ENCODE results near the gene TOMM22. TPM values are rescaled to one million over a fixed set of nuclear protein-coding genes. Genes with fewer than 3 reads are reported as not detected.
"Not testable (repeated sequence)": the region's sequence is repeated elsewhere in the genome, so short reads cannot be mapped to it uniquely, and the experiment has no call there.

The TOMM22 gene
- 63.7 TPM for total RNA-seq

DNA sequence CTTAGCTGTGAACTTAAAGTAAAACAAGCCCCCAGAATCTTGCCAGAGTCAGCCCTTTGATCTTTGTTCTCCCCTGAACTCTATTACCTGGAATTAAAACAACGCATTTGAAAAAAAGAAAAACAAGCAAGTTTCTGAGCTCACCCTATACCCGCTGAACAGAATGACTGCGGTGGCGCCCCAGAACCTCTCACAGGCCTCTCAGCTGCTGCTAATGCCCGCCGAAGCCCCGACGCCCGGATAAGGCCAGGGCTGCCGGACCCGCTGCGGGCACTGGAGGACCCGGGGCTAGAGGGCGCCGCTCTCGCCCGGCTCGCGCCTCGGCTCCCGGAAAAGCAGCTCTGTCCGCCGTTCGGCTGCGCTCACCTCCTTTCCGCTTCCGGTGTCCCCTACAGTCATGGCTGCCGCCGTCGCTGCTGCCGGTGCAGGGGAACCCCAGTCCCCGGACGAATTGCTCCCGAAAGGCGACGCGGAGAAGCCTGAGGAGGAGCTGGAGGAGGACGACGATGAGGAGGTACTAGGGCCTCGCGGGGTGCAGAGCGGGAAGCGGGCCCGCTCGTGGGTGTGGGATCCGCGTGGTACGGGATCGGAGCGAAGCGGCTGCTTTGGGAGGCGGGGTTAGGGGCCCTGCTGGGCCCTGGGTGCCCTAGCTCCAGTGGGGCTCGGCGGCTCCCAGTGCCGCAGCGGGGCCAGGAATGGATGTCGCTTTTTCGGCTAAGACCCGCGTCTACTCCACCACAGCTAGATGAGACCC is at the start of gene TOMM22:
TSS of gene TOMM22 (plus strand) at position 376 of the 754 bp plus-strand sequence. CDS start at position 398, 22 bp downstream.
- Histone ChIP-seq H3K27ac (ENCODE audit: low read depth, low read length) (peak within 1 kb of the TSS; percentile 44), H3K36me3 (ENCODE audit: control insufficient read depth in 3 of 3, insufficient read depth in 3 of 3, low read length in 3 of 3) (peaks cover 26 to 37% (median 35%) of the 10 kb centered on the region in 3 donors), H3K27me3 (ENCODE audit: control insufficient read depth in 3 of 3, insufficient read depth in 3 of 3, low read length in 3 of 3) (no peaks in the 10 kb centered on the region), H3K4me3 (ENCODE audit: low read length in 3 of 3) (peak within 1 kb of the TSS; percentile 89 to 99 (median 99)), H3K9ac (ENCODE audit: low read depth in 1 of 3, low read length in 3 of 3) (peak within 1 kb of the TSS; percentile 93 to 97 (median 94)), H3K9me3 (ENCODE audit: control insufficient read depth in 3 of 3, low read length in 3 of 3) (no peaks in the 10 kb centered on the region), H3K4me1 (ENCODE audit: control insufficient read depth in 3 of 3, insufficient read depth in 3 of 3, low read length in 3 of 3) (peaks cover 7 to 17% (median 11%) of the 10 kb centered on the region in 3 donors)

GRCh38 chr22:38632528-38632927 is 49.2 kb upstream of the TOMM22 start:
- Histone ChIP-seq H3K27me3 (ENCODE audit: control insufficient read depth in 3 of 3, insufficient read depth in 3 of 3, low read length in 3 of 3) (no peaks in the 10 kb centered on the region), H3K9me3 (ENCODE audit: control insufficient read depth in 3 of 3, low read length in 3 of 3) (no peaks in the 10 kb centered on the region), H3K36me3 (ENCODE audit: control insufficient read depth in 3 of 3, insufficient read depth in 3 of 3, low read length in 3 of 3) (no peaks in the 10 kb centered on the region), H3K9ac (ENCODE audit: low read depth in 1 of 3, low read length in 3 of 3) (no peak overlapping the region), H3K27ac (ENCODE audit: low read depth, low read length) (no peak overlapping the region), H3K4me3 (ENCODE audit: low read length in 3 of 3) (no peak overlapping the region), H3K4me1 (ENCODE audit: control insufficient read depth in 3 of 3, insufficient read depth in 3 of 3, low read length in 3 of 3) (no peaks in the 10 kb centered on the region)

DNA sequence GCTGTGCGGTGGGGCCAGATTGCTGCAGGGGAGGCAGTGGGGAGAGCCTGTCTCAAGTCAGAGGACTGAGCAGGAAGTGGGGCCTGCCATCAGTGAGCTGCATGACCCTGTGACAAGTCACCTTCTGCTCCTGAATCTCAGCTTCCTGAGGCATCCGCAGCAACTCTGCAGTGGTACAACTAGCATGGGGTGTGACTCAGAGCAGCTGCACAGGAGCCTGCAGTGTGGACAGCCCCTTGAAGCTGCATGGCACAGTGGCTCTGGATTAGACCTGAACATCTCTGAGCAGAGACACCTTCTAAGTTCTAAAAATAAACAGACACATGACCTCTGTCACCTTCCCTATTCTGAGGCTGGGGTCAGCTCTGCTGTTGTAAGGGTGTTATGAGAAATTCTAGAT is 43.5 kb upstream of the TOMM22 start:
- H3K27me3 ChIP-seq (ENCODE audit: control insufficient read depth in 3 of 3, insufficient read depth in 3 of 3, low read length in 3 of 3) = no peaks in the 10 kb centered on the region
- H3K36me3 ChIP-seq (ENCODE audit: control insufficient read depth in 3 of 3, insufficient read depth in 3 of 3, low read length in 3 of 3) = no peaks in the 10 kb centered on the region
- no peak overlapping the region for H3K9ac ChIP-seq (ENCODE audit: low read depth in 1 of 3, low read length in 3 of 3)
- H3K9me3 ChIP-seq (ENCODE audit: control insufficient read depth in 3 of 3, low read length in 3 of 3) = no peaks in the 10 kb centered on the region
- H3K4me3 ChIP-seq (ENCODE audit: low read length in 3 of 3) = no peak overlapping the region
- no peak overlapping the region for H3K27ac ChIP-seq (ENCODE audit: low read depth, low read length)
- H3K4me1 ChIP-seq (ENCODE audit: control insufficient read depth in 3 of 3, insufficient read depth in 3 of 3, low read length in 3 of 3) = no peaks in the 10 kb centered on the region

- Histone ChIP-seq H3K27me3 (ENCODE audit: control insufficient read depth in 3 of 3, insufficient read depth in 3 of 3, low read length in 3 of 3) (no peaks in the 10 kb centered on the region), H3K27ac (ENCODE audit: low read depth, low read length) (no peak overlapping the region), H3K9me3 (ENCODE audit: control insufficient read depth in 3 of 3, low read length in 3 of 3) (no peaks in the 10 kb centered on the region), H3K36me3 (ENCODE audit: control insufficient read depth in 3 of 3, insufficient read depth in 3 of 3, low read length in 3 of 3) (no peaks in the 10 kb centered on the region), H3K4me3 (ENCODE audit: low read length in 3 of 3) (no peak overlapping the region), H3K4me1 (ENCODE audit: control insufficient read depth in 3 of 3, insufficient read depth in 3 of 3, low read length in 3 of 3) (no peaks in the 10 kb centered on the region), H3K9ac (ENCODE audit: low read depth in 1 of 3, low read length in 3 of 3) (no peak overlapping the region)
These were observed 43.0 kb upstream of the TOMM22 start for GRCh38 chr22:38638728-38639127.

DNA sequence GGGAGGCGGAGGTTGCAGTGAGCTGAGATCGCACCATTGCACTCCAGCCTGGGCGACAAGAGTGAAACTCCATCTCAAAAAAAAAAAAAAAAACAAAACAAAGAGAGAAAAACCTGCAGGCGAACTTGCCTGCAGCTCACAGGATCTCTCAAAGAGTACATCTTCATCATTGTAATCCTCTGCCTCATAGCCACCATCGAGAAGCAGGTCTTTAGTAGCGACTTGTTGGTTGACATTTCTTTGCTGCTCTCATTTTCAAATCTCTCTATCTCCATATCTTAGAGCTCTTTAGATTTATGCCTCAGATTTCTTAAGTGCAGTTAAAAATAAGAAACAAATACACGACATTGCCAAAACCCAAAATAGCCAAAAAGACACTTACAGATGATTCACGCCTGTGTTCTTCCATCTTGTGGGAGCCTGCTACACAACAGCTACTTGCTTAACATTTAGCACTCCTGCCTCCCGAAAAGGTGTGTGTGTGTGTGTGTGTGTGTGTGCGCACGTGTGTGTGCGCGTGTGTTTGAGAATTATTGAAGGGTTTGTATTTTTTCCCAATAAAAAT is 40.2 kb upstream of the TOMM22 start:
- no peaks in the 10 kb centered on the region for H3K36me3 ChIP-seq (ENCODE audit: control insufficient read depth in 3 of 3, insufficient read depth in 3 of 3, low read length in 3 of 3)
- no peak overlapping the region for H3K9ac ChIP-seq (ENCODE audit: low read depth in 1 of 3, low read length in 3 of 3)
- no peaks in the 10 kb centered on the region for H3K9me3 ChIP-seq (ENCODE audit: control insufficient read depth in 3 of 3, low read length in 3 of 3)
- no peaks in the 10 kb centered on the region for H3K27me3 ChIP-seq (ENCODE audit: control insufficient read depth in 3 of 3, insufficient read depth in 3 of 3, low read length in 3 of 3)
- no peaks in the 10 kb centered on the region for H3K4me1 ChIP-seq (ENCODE audit: control insufficient read depth in 3 of 3, insufficient read depth in 3 of 3, low read length in 3 of 3)
- H3K4me3 ChIP-seq (ENCODE audit: low read length in 3 of 3) = no peak overlapping the region
- H3K27ac ChIP-seq (ENCODE audit: low read depth, low read length) = no peak overlapping the region

DNA sequence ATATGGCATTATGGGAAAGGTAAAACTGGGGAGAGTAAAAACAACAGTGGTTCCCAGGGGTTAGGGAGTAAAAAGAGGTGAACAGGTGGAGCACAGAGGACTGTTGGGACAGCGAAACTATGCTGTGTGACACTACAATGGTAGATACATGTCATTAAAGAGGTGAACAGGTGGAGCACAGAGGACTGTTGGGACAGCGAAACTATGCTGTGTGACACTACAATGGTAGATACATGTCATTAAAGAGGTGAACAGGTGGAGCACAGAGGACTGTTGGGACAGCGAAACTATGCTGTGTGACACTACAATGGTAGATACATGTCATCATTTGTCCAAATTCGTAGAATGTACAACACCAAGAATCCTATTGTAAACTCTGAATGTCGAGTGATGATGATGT is 37.5 kb upstream of the TOMM22 start:
- H3K4me1 ChIP-seq (ENCODE audit: control insufficient read depth in 3 of 3, insufficient read depth in 3 of 3, low read length in 3 of 3); H3K27ac ChIP-seq (ENCODE audit: low read depth, low read length); H3K36me3 ChIP-seq (ENCODE audit: control insufficient read depth in 3 of 3, insufficient read depth in 3 of 3, low read length in 3 of 3): not testable (repeated sequence)

GRCh38 chr22:38645430-38645829 is 36.3 kb upstream of the TOMM22 start:
- no peaks in the 10 kb centered on the region for H3K9me3 ChIP-seq (ENCODE audit: control insufficient read depth in 3 of 3, low read length in 3 of 3)
- H3K9ac ChIP-seq (ENCODE audit: low read depth in 1 of 3, low read length in 3 of 3) = no peak overlapping the region
- no peaks in the 10 kb centered on the region for H3K36me3 ChIP-seq (ENCODE audit: control insufficient read depth in 3 of 3, insufficient read depth in 3 of 3, low read length in 3 of 3)
- H3K27me3 ChIP-seq (ENCODE audit: control insufficient read depth in 3 of 3, insufficient read depth in 3 of 3, low read length in 3 of 3) = no peaks in the 10 kb centered on the region
- no peak overlapping the region for H3K27ac ChIP-seq (ENCODE audit: low read depth, low read length)
- no peak overlapping the region for H3K4me3 ChIP-seq (ENCODE audit: low read length in 3 of 3)
- H3K4me1 ChIP-seq (ENCODE audit: control insufficient read depth in 3 of 3, insufficient read depth in 3 of 3, low read length in 3 of 3) = no peaks in the 10 kb centered on the region

More for the DNA sequence above, 37.5 kb upstream of the TOMM22 start:
- not testable (repeated sequence) for H3K27me3 ChIP-seq (ENCODE audit: control insufficient read depth in 3 of 3, insufficient read depth in 3 of 3, low read length in 3 of 3); H3K9ac ChIP-seq (ENCODE audit: low read depth in 1 of 3, low read length in 3 of 3); H3K9me3 ChIP-seq (ENCODE audit: control insufficient read depth in 3 of 3, low read length in 3 of 3); H3K4me3 ChIP-seq (ENCODE audit: low read length in 3 of 3)

- Histone ChIP-seq H3K4me3 (ENCODE audit: low read length in 3 of 3) (no peak overlapping the region), H3K9me3 (ENCODE audit: control insufficient read depth in 3 of 3, low read length in 3 of 3) (no peaks in the 10 kb centered on the region), H3K27ac (ENCODE audit: low read depth, low read length) (no peak overlapping the region), H3K9ac (ENCODE audit: low read depth in 1 of 3, low read length in 3 of 3) (no peak overlapping the region), H3K27me3 (ENCODE audit: control insufficient read depth in 3 of 3, insufficient read depth in 3 of 3, low read length in 3 of 3) (no peaks in the 10 kb centered on the region), H3K36me3 (ENCODE audit: control insufficient read depth in 3 of 3, insufficient read depth in 3 of 3, low read length in 3 of 3) (no peaks in the 10 kb centered on the region), H3K4me1 (ENCODE audit: control insufficient read depth in 3 of 3, insufficient read depth in 3 of 3, low read length in 3 of 3) (no peaks in the 10 kb centered on the region)
These were observed 31.8 kb upstream of the TOMM22 start for GRCh38 chr22:38649841-38650522.

- no peaks in the 10 kb centered on the region for H3K27me3 ChIP-seq (ENCODE audit: control insufficient read depth in 3 of 3, insufficient read depth in 3 of 3, low read length in 3 of 3)
- H3K4me3 ChIP-seq (ENCODE audit: low read length in 3 of 3) = no peak overlapping the region
- no peaks in the 10 kb centered on the region for H3K36me3 ChIP-seq (ENCODE audit: control insufficient read depth in 3 of 3, insufficient read depth in 3 of 3, low read length in 3 of 3)
- no peaks in the 10 kb centered on the region for H3K9me3 ChIP-seq (ENCODE audit: control insufficient read depth in 3 of 3, low read length in 3 of 3)
- peaks cover 13 to 14% (median 14%) of the 10 kb centered on the region in 3 donors for H3K4me1 ChIP-seq (ENCODE audit: control insufficient read depth in 3 of 3, insufficient read depth in 3 of 3, low read length in 3 of 3)
- H3K9ac ChIP-seq (ENCODE audit: low read depth in 1 of 3, low read length in 3 of 3) = no peak overlapping the region
- no peak overlapping the region for H3K27ac ChIP-seq (ENCODE audit: low read depth, low read length)
These were observed 28.9 kb upstream of the TOMM22 start for GRCh38 chr22:38652859-38653258.

DNA sequence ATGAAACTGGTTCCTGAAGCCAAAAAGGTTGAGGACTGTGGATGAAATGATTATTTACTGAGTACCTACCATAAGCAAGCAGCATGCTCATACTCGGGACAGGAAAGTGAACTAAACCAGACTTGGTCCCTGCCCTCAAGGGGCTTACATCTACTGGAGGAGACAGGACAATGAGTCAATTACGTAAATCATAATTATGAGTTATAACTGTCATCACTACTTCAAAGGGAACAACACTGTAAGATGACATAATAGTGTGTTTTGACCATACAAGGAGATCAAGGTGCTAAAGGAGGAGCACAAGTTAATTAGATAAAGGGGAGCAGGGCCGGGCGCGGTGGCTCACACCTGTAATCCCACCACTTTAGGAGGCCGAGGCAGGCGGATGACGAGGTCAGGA is 28.0 kb upstream of the TOMM22 start:
- H3K27me3 ChIP-seq (ENCODE audit: control insufficient read depth in 3 of 3, insufficient read depth in 3 of 3, low read length in 3 of 3) = no peaks in the 10 kb centered on the region
- no peaks in the 10 kb centered on the region for H3K36me3 ChIP-seq (ENCODE audit: control insufficient read depth in 3 of 3, insufficient read depth in 3 of 3, low read length in 3 of 3)
- H3K9me3 ChIP-seq (ENCODE audit: control insufficient read depth in 3 of 3, low read length in 3 of 3) = no peaks in the 10 kb centered on the region
- no peak overlapping the region for H3K27ac ChIP-seq (ENCODE audit: low read depth, low read length)
- peaks cover 13 to 14% (median 14%) of the 10 kb centered on the region in 3 donors for H3K4me1 ChIP-seq (ENCODE audit: control insufficient read depth in 3 of 3, insufficient read depth in 3 of 3, low read length in 3 of 3)
- no peak overlapping the region for H3K4me3 ChIP-seq (ENCODE audit: low read length in 3 of 3)
- H3K9ac ChIP-seq (ENCODE audit: low read depth in 1 of 3, low read length in 3 of 3) = no peak overlapping the region
